NCI-H1694 treated with DMSO at 0.1 percent for 48 hours (cell line): ENCODE data around the gene C8B.

ENCODE experiments used
- DNase-seq: peaks from one replicate; lab custom pipeline; 2025; lab: John Stamatoyannopoulos, UW

Gene C8B

GRCh38 chr1:56898005-56898373 is 67.8 kb downstream of the C8B start:
- DNase-seq: no peak

- no peak for DNase-seq
Measured at GRCh38 chr1:56897150-56898004, 68.4 kb downstream of the C8B start.

- no peak for DNase-seq
Measured at GRCh38 chr1:56894014-56894413, 71.8 kb downstream of the C8B start.

- no peak for DNase-seq
Measured at GRCh38 chr1:56890229-56890628, 75.6 kb downstream of the C8B start.

GRCh38 chr1:56881417-56881816 is 84.4 kb downstream of the C8B start:
- no peak for DNase-seq

GRCh38 chr1:56880774-56881173 is 85.0 kb downstream of the C8B start:
- no peak for DNase-seq
